Islet of Langerhans (tissue), 1 donor: ENCODE data around the gene CPPED1.

Experiments used
- FAIRE-seq: peaks from one replicate; lab custom pipeline; 2011; peaks lifted over from hg19 to GRCh38; lab: Jason Lieb, UNC

The CPPED1 gene

DNA sequence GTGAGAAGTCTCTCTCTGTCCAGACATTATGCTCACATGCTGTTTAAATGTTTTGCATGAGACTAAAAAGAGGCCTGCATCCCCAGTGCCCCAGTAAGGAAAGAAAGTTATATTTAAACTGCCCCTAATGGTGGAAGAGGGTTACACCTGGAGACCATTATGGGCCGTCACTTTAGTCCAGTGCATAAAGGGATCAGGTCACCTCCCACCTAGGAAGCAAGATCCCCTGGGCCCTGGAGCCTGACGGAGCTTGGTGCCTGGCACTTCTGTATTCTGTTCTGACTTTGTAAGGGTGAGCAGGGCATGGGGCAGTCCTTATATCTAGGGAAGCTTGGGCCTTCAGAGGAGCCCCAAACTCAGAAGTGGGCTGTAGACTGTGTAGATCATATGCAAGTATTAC is 67.9 kb downstream of the CPPED1 start:
- FAIRE-seq: no peak

DNA sequence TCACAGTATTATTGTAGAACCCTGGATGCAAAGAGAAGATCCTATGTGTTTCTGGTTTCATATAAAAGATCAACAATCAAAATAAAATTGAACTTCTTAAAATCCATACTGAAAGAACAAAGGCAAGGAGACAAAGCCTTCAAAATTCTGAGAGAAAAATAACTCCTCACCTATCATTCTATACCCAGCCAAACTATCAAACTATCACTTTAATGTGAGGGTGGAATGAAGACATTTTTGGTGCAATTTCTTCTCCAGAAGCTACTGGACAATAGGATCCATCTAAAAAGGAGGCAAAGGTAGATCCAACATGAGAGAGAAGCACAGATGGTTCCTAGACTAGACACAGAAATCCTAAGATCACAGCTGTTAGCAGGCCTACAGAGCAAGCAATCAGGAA is 71.1 kb downstream of the CPPED1 start:
- FAIRE-seq: no peak

GRCh38 chr16:12729448-12729847 is 74.2 kb downstream of the CPPED1 start:
- no peak for FAIRE-seq

DNA sequence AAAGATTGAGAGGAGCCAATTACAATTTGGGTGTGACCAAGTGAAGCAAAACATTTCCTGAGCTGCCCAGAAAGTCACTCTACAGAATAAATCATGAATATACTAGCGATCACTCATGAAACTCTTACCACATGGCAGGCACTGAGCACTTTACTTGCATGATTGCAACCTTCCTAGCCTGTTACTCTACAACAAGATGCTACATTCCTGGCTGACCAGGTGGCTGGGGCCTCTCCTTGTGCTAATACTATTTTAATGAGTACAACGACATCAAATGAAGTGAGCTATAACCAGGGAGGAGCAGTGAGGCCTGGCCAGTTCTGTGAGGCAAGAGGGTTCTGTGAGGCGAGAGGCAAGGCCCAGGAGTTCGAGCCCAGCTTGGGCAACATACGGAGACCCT is 75.2 kb downstream of the CPPED1 start:
- FAIRE-seq: no peak

GRCh38 chr16:12724226-12724625 is 79.5 kb downstream of the CPPED1 start:
- no peak for FAIRE-seq

DNA sequence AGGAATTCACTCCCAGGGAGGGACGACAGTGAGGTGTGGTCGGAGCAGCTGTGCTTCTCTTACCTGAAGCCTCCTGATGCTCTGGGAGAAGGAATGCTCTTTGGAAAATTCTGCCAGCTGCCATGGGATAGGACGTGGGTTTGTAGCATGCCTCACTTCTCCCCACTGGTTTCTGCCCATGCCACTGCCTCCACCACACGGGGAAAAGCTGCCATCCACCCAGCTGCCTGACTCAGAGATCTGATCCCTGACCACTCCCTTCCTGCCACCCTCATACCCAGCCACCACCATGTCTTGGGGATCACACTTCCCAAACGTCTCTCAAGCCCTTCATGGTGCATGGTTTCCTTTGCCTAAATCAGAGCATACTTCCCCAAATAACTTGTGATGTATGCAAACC is 80.0 kb downstream of the CPPED1 start:
- FAIRE-seq: no peak

DNA sequence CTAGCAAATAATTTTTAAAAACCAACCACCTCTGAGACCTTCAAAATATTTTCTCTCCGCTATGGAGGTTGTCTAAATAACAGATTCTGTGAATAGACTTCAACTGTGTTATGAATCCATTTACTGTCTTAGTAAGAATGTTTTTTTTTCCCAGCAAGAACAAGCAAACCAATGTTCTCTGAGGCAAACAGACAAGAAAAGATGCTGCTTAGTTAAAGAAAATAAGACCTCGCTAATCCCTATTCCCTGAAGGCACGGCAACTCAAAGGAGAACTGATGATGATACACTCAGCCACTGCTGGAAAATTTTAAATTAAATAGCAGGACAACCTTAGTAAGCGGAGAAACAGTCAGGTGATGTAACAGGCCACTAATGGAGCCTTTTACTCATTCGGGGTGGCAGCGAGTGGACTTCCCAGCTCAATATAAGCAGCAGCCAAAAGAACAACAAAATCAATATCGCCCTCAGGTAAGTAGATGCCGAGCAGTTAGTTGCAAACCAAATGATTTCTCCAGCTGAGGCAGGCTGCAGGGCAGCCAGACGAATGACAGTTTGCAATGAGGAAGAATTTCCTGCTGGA is 81.8 kb downstream of the CPPED1 start:
- FAIRE-seq: no peak

GRCh38 chr16:12719972-12720371 is 83.7 kb downstream of the CPPED1 start:
- no peak for FAIRE-seq

- FAIRE-seq: no peak
Measured at GRCh38 chr16:12716658-12717057, 87.0 kb downstream of the CPPED1 start.

DNA sequence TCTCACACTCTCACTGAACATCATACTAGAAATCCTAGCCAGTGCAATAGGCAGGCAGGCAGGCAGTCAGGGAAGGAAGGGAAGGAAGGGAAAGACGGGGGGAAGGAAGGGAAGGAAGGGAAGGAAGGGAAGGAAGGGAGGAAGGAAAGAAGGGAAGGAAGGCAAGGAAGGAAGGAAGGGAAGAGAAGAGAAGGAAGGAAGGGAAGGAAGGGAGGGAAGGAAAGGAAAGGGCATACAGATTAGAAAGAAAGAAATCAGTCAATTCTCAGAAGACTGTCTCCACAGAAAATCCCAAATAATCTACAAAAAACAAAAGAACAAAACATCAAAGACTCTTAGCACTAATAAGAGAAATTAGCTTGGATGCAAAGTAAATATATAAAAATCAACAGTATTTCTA is 93.9 kb downstream of the CPPED1 start:
- no peak for FAIRE-seq

- FAIRE-seq: no peak
Measured at GRCh38 chr16:12708266-12708665, 95.4 kb downstream of the CPPED1 start.

DNA sequence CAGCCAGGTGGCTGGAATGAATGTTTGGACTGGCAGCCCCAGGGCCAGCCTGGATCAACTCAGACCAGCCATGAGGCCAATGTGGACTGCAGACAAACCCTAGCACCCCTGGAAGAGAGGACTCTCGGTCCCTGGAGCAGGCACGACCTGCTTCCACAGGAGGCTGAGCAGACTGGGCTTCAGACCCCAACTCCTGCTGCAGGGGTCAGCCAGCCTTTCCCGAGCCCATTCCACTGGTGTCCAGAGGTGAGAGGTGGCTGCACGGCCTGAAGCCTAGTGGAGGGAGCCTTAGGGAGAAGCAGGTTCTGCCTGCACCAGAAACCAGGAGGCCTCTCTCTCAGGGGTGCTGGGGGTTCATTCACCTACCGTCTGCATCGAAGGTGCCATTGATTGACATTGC is 97.1 kb downstream of the CPPED1 start:
- FAIRE-seq: no peak

GRCh38 chr16:12704492-12705111 is 99.1 kb downstream of the CPPED1 start:
- no peak for FAIRE-seq

GRCh38 chr16:12703935-12704334 is 99.8 kb downstream of the CPPED1 start:
- FAIRE-seq: no peak

- FAIRE-seq: no peak
Measured at GRCh38 chr16:12700161-12700560, 103.5 kb downstream of the CPPED1 start.

GRCh38 chr16:12699161-12699560 is 104.5 kb downstream of the CPPED1 start:
- no peak for FAIRE-seq

- FAIRE-seq: no peak
Measured at GRCh38 chr16:12697437-12697836, 106.2 kb downstream of the CPPED1 start.

GRCh38 chr16:12695454-12695853 is 108.2 kb downstream of the CPPED1 start:
- no peak for FAIRE-seq

DNA sequence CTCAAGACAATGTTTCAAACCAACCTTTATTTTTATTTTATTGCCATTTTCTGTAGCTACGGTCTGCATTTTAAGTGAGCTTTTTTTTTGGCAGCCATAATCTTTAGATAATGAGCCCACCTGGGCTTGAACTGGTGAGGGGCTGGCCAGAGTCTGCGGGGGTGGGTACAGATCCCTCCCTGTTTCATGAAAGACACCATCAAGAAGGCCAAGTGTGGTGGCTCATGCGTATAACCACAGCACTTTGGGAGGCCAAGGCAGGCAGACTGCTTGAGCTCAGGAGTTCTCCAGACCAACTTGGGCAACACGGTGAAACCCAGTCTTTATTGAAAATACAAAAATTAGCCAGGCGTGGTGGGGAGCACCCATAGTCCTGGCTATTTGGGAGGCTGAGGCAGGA is 113.7 kb downstream of the CPPED1 start:
- FAIRE-seq: no peak

DNA sequence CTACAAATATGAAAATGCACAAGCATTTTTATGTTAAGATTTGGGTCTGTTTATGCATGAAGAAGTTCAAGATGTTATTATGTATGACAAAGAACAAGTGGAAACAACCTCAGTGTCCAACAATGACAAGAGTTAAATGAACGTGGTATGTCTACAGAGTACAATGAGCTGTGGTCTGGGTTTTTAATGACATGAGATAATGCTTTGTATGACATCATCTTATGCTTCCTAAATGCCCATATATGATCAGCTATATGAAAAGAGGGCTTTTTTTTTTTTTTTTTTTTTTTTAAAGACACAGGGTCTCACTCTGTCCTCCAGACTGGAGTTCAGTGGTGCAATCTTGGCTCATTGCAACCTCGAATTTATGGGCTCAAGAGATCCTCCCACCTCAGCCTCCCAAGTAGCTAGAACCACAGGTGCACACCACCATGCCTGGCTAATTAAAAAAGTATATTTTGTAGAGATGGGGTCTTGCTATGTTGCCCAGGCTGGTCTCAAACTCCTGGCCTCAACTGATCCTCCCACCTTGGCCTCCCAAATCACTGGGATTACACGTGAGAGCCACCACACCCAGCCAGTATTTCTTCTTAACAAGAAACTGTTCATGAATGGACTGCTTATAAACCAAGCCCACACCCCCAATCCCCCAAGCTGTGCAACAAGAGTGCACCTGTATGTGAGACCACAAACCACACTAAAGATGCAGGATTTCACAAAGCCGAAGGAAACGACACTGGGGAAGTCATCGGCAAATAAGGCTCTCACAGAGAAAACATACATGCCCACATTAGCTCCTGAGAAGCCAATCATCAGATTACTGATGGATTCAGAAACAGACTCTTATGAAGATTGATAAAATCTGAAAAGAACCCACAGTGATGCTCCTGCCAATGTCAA is 114.5 kb downstream of the CPPED1 start:
- FAIRE-seq: no peak

- FAIRE-seq: no peak
Measured at GRCh38 chr16:12685806-12686205, 117.9 kb downstream of the CPPED1 start.

DNA sequence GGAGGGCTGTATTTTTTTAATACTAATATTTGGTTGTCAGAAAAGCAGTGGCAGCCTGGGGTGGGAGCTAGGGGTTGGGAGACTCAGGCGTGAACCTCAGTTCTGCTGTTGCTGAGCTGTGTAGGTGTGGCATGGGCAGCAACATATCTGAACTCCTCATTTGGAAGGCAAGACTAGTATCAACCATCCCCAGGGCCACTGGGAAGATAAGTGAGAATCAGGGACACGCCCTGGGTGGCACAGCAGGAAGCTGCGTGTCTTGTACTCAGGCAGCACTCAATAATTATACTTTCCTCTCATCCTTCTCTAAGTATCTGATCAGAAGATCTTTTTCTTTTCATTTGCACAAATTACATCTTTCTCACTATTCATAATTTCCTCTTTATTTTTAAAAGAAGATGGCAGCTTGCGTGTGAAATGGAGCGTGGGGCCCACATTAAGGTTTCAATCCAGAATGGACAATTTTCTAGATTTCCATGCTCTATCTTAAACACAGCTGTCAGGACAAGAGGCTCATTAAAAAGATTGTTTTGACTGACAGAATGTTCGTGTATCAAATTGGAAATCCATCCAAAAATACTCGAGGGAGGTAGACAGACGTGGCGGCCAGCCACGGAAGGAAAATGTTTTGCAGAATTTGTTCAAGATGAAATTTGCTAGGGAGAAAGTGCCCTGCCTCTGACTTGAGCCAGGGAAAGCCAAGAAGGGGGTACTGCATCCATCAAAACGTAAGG is 121.1 kb downstream of the CPPED1 start:
- no peak for FAIRE-seq

- FAIRE-seq: no peak
Measured at GRCh38 chr16:12681653-12682052, 122.0 kb downstream of the CPPED1 start.
